Fibroblast of skin of left quadriceps (primary cell): Measurements from ENCODE around the gene LSAMP.

ENCODE experiments used
- DNase-seq, 2 experiments: peaks; one replicate each; pipeline ENCODE4 v3.0.0-alpha.2; 2013; ENCODE audit warnings: low read depth in 2 of 2

The LSAMP gene

GRCh38 chr3:116356056-116356455 lies 89.2 kb downstream of the LSAMP start:
- no peak for DNase-seq

GRCh38 chr3:116354382-116354781 lies 90.9 kb downstream of the LSAMP start:
- DNase-seq, result no peak

GRCh38 chr3:116350119-116350733 lies 95.1 kb downstream of the LSAMP start:
- no peak for DNase-seq

DNA sequence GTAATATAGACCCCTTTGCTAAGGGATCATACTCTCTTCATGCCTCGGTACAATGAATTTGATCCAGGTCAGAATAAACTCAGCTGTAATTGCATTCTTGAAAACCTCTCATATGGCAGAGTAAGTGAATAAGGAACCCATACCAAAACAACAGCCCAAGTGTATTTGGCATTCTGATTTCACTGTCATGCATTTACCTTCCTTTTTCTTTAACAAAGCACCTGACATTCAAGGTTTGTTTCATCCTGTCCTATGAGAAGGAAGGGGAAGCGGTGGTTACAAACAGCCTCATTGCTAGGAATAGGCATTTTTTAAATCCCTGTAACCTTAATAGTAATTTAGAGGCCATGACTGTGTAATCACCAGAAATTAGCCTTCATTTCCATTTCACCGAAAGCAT lies 97.1 kb downstream of the LSAMP start:
- no peak for DNase-seq

DNA sequence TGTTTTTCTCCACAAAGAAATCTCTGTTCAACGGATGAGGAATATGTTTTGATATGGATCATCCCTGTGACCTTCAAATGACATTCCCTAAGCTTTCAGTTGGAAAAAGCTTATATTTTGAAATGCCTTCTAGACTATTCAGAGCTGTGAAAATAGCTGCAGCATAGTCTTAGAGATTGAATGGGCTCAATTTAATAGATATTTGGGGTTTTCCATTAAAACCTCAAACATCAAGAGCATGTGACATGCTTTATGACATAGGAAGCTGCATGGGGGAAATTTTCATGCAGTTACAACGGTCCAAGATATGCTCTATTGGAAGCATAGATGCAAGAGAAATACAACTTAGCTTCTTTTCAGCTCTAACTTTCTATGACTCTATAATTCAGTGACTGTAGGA lies 102.8 kb downstream of the LSAMP start:
- DNase-seq, result peak in 1 of 2 experiments; percentile 7

DNA sequence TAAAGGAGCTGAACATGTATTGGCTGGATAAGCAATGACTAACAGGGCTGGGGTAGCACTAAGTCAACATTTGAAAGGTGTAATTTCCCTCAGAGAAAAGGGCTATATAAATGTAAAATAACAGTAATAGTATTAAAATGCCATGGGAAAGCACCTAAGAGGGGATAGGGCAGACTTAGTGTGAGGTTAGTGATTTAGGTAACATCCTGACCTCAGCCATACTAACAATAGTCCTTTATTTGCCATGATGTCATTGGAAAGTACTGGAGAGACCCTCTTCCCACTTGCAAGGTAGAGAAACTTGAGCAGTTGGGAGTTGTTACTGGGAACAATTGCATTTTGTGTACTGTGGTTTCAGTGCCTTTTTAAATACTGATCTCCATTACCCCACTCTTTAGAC lies 103.4 kb downstream of the LSAMP start:
- DNase-seq, result no peak

GRCh38 chr3:116341381-116341780 lies 103.9 kb downstream of the LSAMP start:
- no peak for DNase-seq

- DNase-seq, result peak; percentile 24 to 35
Observed at GRCh38 chr3:116340680-116341216, 104.5 kb downstream of the LSAMP start.

- peak; percentile 65 to 71 for DNase-seq
Observed at GRCh38 chr3:116339441-116340028, 105.8 kb downstream of the LSAMP start.

DNA sequence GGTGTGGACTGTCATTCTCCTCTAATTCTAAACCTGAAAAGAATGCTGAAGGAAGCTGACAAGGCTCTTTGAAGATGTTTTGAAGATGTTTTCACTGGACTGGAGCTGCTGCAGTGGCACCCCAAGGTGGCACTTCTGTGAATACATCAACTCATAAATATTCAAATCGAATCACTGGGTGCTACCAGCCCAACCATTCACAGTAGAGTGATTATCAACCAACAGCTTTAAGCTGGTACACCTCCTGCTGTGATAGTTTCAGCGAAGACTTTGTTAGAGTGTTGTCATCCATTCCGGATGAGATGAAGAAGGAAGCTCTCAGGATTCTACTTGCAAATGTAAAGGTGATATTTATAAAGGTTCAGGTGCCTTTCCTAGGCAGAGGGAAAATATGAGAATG lies 106.6 kb downstream of the LSAMP start:
- no peak for DNase-seq

DNA sequence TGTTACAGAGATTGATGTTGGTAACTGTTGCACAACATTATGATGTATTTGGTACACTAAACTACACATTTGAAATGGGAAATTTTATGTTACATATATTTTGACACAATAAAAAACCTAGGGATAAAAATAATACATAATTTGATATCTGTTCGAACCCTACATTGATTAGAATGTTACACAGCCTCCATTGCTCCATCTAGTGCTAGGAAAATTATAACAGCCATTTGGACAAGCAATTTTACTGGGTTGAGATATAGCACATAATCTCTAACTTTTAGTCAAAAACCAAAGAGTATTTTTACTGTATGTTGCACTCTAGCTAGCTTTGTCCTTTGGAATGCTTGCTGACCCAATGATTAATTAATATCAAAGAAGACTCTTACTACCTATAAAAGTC lies 108.1 kb downstream of the LSAMP start:
- no peak for DNase-seq

GRCh38 chr3:116331380-116331779 lies 113.9 kb downstream of the LSAMP start:
- DNase-seq, result peak in 1 of 2 experiments; percentile 6

DNA sequence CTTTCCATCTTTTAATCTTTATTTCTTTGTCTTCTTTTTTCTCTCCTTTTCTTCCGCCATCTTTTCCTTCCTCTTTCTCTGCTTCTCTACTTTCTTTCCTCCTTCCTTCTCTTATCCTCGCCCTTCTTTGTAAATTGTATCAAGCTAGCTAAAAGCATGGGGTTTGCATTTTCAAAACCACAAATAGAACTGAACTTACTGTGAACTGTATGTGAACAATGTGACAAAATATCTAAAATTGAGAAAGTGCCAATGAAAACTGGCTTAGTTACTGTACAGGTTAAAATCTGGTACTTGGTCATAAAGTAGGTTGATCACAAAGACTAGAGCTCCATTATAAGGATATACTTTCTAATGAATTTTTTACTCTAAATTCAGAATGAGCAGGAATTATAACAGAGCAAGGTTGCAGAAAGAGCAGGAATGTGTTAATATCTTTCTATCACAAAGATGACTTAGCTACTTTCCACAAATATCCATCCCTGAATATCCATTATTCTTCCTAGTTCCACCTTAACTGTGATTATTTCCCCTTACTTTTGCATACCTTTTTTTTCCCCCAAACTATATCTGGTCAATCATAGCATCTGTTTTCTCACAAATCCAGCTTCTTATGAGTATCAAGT lies 122.4 kb downstream of the LSAMP start:
- no peak for DNase-seq

GRCh38 chr3:116318370-116318769 lies 126.9 kb downstream of the LSAMP start:
- no peak for DNase-seq

DNA sequence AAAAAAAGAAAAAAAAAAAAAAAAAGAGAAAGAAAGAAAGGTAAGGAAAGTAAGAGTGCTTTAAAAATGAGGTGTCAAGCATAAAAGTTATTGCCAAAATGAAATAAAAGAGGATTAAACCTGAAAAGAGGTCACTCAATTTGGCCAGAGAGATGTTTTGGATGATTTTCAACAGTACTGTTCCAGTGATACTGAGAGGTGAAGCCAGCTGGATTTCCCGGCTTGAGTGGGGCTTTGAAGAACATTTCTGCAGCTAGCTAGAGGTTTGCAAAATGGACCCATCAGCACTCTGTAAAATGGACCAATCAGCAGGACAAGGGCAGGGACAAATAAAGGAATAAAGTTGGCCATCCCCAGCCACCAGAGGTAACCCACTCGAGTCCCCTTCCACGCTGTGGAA lies 128.5 kb downstream of the LSAMP start:
- DNase-seq, result no peak

GRCh38 chr3:116314476-116314875 lies 130.8 kb downstream of the LSAMP start:
- peak; percentile 4 to 10 for DNase-seq

- DNase-seq, result no peak
Observed at GRCh38 chr3:116306720-116307119, 138.6 kb downstream of the LSAMP start.

DNA sequence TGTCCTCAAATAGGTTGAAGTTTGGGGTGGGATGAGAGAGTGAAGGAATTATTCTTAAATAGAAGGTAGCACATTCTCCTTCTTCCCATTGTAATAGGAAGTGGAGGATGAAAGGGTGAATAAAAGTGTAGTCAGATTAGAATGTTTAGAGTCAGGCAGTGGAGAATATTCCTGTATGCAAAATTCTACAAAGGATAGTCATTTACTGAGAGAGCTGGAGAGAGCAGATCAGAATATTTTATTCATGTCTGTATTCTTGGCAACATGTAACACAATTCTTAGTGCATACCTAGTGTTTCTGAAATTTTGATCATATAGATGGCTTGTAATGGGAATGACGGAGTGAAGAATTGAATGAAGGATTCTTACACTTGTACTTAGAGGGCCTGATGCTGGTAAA lies 139.1 kb downstream of the LSAMP start:
- no peak for DNase-seq

- DNase-seq, result peak; percentile 33 to 34
Observed at GRCh38 chr3:116302087-116302747, 143.1 kb downstream of the LSAMP start.

- DNase-seq, result no peak
Observed at GRCh38 chr3:116301422-116301821, 143.9 kb downstream of the LSAMP start.

DNA sequence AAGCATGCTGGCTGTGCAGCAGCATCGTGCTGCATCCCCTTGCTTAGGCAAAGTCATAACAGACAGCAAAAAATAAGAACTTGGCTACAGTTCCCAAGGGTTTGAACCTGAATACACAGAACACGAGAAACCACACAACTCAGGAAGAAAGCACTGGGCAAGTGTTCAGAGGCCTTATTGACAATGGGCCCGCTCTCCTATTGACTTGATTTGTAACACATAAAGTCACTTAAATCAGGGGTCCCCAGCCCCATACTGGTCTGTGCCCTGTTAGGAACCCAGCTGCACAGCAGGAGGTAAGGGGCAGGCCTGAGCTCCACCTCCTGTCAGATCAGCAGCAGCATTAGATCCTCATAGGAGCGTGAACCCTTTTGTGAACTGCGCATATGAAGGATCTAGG lies 145.1 kb downstream of the LSAMP start:
- no peak for DNase-seq

DNA sequence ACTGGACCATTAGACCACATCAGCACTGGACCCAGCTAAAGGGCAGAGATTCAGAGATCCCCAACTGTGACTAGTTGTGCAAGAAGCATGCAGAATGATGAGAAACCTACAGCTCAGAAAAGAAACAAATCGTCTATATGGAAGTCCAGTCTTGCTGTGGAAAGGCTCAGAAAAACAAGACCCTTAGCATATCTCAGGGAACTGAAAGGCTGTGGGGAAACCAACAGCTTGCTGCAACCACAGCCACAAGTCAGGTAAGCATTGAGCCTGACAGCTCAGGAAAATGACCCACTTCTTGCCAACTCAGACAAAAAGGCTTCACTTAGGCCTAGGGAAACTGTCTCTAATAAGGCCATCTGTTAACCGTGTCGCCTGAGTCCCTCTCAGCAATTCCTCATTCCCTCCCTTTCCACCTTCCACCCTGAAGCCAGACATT lies 145.6 kb downstream of the LSAMP start:
- DNase-seq, result no peak

GRCh38 chr3:116298151-116298550 lies 147.1 kb downstream of the LSAMP start:
- DNase-seq, result no peak
